CD4-positive, alpha-beta memory T cell (primary cell): Measurements from ENCODE around the gene GIMAP5. TPM values are rescaled to one million over a fixed set of nuclear protein-coding genes. Genes with fewer than 3 reads are reported as not detected.

Source experiments
- CTCF ChIA-PET: fragments of 350-600 bp; sonication (Branson Sonifier 250); formaldehyde crosslinking; loops from one replicate; lab custom pipeline; 2021; ENCODE audit warnings: inconsistent platforms; ENCODE audit not compliant: partially characterized antibody; lab: Charles Lee
- POLR2A ChIA-PET: fragments of 350-600 bp; sonication (Branson Sonifier 250); formaldehyde crosslinking; loops from one replicate; lab custom pipeline; 2021; ENCODE audit not compliant: partially characterized antibody; lab: Charles Lee
- DNase-seq, 5 donors: peaks; one replicate each; pipeline versions ENCODE4 v3.0.0 to v3.0.0-alpha.2; 2020 to 2022; ENCODE audit warnings: mixed read lengths in 1 of 5
- H3K27ac ChIP-seq: one replicate; pipeline ENCODE4 v1.7.0; 2013; ENCODE audit warnings: low read depth, low read length
- H3K27me3 ChIP-seq: 2 replicates; pipeline ENCODE4 v1.7.0; 2013; ENCODE audit warnings: mild to moderate bottlenecking, low read length, moderate library complexity; ENCODE audit not compliant: insufficient read depth
- H3K36me3 ChIP-seq: 2 replicates; pipeline ENCODE4 v1.7.0; 2013; ENCODE audit warnings: mild to moderate bottlenecking, low read length, moderate library complexity; ENCODE audit not compliant: insufficient read depth
- H3K4me1 ChIP-seq: 2 replicates; pipeline ENCODE4 v1.7.0; 2013; ENCODE audit warnings: mild to moderate bottlenecking, low read length, moderate library complexity; ENCODE audit not compliant: insufficient read depth
- H3K4me3 ChIP-seq, 2 donors: one replicate each; pipeline ENCODE4 v1.7.0; 2013; ENCODE audit warnings: low read length in 2 of 2, mild to moderate bottlenecking in 1 of 2
- H3K9me3 ChIP-seq, 2 donors: one replicate each; pipeline ENCODE4 v1.7.0; 2013; ENCODE audit warnings: low read length in 2 of 2, control low read depth in 1 of 2; ENCODE audit not compliant: control insufficient read depth in 1 of 2
- H3K27ac Mint-ChIP-seq, 7 donors: one replicate each; pipeline ENCODE4 v1.8.0; 2020 to 2021; ENCODE audit warnings: mixed read lengths in 7 of 7, mild to moderate bottlenecking in 6 of 7, inconsistent platforms in 3 of 7, moderate library complexity in 3 of 7
- H3K27me3 Mint-ChIP-seq, 2 donors: one replicate each; pipeline ENCODE4 v1.8.0; 2020 to 2021; ENCODE audit warnings: mixed read lengths in 2 of 2
- H3K36me3 Mint-ChIP-seq, 2 donors: one replicate each; pipeline ENCODE4 v1.8.0; 2020 to 2021; ENCODE audit warnings: mixed read lengths in 2 of 2, inconsistent platforms in 1 of 2, mild to moderate bottlenecking in 1 of 2
- H3K4me1 Mint-ChIP-seq, 4 donors: one replicate each; pipeline ENCODE4 v1.8.0; 2020 to 2021; ENCODE audit warnings: mixed read lengths in 4 of 4, mild to moderate bottlenecking in 1 of 4
- H3K4me3 Mint-ChIP-seq, 8 donors: one replicate each; pipeline ENCODE4 v1.8.0; 2020 to 2021; ENCODE audit warnings: mixed read lengths in 8 of 8, mild to moderate bottlenecking in 7 of 8, moderate library complexity in 6 of 8, inconsistent platforms in 3 of 8
- H3K9me3 Mint-ChIP-seq, 8 donors: one replicate each; pipeline ENCODE4 v1.8.0; 2020 to 2021; ENCODE audit warnings: mixed read lengths in 8 of 8, mild to moderate bottlenecking in 5 of 8, inconsistent platforms in 3 of 8, moderate library complexity in 1 of 8
- intact Hi-C: fragments of 100-400 bp; cut with micrococcal nuclease; formaldehyde crosslinking; loops from one replicate; pipeline ENCODE4 v1.15.1; 2023
- polyA plus RNA-seq, 2 donors: library from polyadenylated mRNA; unstranded; fragments of 300-500 nt; fragmentation: Illumina TruSeq; gene quantifications; one replicate each; pipeline ENCODE4 v1.2.3, GENCODE V29; 2021
- total RNA-seq, 2 experiments: library from RNA; stranded (reverse); gene quantifications; one replicate each; pipeline ENCODE4 v1.2.3, GENCODE V29; 2021

GIMAP5 gene
- total and polyA plus RNA-seq, 4 experiments from 2014 or later, result 296 to 679 (median 356) TPM

GRCh38 chr7:150731916-150732315 is 5.3 kb upstream of the GIMAP5 start:
- H3K36me3 Mint-ChIP-seq, result peaks cover 21 to 22% of the 10 kb centered on the region in 2 donors
- peak overlapping the region; percentile 86 to 97 (median 91) for H3K27ac Mint-ChIP-seq
- H3K36me3 ChIP-seq, result no peaks in the 10 kb centered on the region
- DNase-seq, result no peak
- no peak overlapping the region for H3K4me3 ChIP-seq
- H3K4me1 ChIP-seq, result peaks cover 76% of the 10 kb centered on the region
- no peaks in the 10 kb centered on the region for H3K27me3 Mint-ChIP-seq
- POLR2A ChIA-PET, result interaction anchor here (0.8 to 26.3 kb wide), 21 partner anchors 11 to 285 kb away, joined by 3 to 593 read pairs (median 7); partner anchors contain the start of genes GIMAP1, GIMAP2, GIMAP4 and GIMAP6
- CTCF ChIA-PET, result interaction anchor here (1.5 to 2.8 kb wide), 8 partner anchors 11 to 285 kb away, joined by 4 to 18 read pairs (median 6); partner anchors contain the start of genes GIMAP1, GIMAP2 and GIMAP6
- H3K27me3 ChIP-seq, result no peaks in the 10 kb centered on the region
- intact Hi-C loops, result no loop called here
- H3K9me3 ChIP-seq, result peaks cover 0 to 4% of the 10 kb centered on the region in 2 donors
- peak overlapping the region; percentile 6 for H3K27ac ChIP-seq
- H3K4me1 Mint-ChIP-seq, result peaks cover 71 to 87% (median 76%) of the 10 kb centered on the region in 4 donors
- peaks cover 2 to 25% (median 23%) of the 10 kb centered on the region in 8 donors for H3K9me3 Mint-ChIP-seq
- peak overlapping the region; percentile 9 to 95 (median 64) for H3K4me3 Mint-ChIP-seq

- ChIA-PET POLR2A (interaction anchor here (0.6 to 26.3 kb wide), 33 partner anchors 12 to 286 kb away, joined by 3 to 593 read pairs (median 4); partner anchors contain the start of genes GIMAP1, GIMAP2, GIMAP4 and GIMAP6), CTCF (interaction anchor here (0.8 to 2.8 kb wide), 17 partner anchors 10 to 286 kb away, joined by 3 to 18 read pairs (median 4); partner anchors contain the start of genes GIMAP1, GIMAP2, GIMAP6 and GIMAP8)
- Mint-ChIP-seq H3K27ac (peak overlapping the region; percentile 86 to 98 (median 96)), H3K9me3 (peaks cover 0 to 15% (median 12%) of the 10 kb centered on the region in 8 donors), H3K4me1 (peaks cover 67 to 82% (median 74%) of the 10 kb centered on the region in 4 donors), H3K4me3 (peak overlapping the region; percentile 38 to 95 (median 68)), H3K36me3 (peaks cover 18 to 19% of the 10 kb centered on the region in 2 donors), H3K27me3 (no peaks in the 10 kb centered on the region)
- Histone ChIP-seq H3K27ac (peak overlapping the region; percentile 6), H3K9me3 (no peaks in the 10 kb centered on the region), H3K36me3 (no peaks in the 10 kb centered on the region), H3K4me1 (peaks cover 76% of the 10 kb centered on the region), H3K27me3 (no peaks in the 10 kb centered on the region), H3K4me3 (no peak overlapping the region)
- peak in 1 of 5 donors; percentile 32 for DNase-seq
- intact Hi-C loops, result no loop called here
Observed at GRCh38 chr7:150732786-150733481, 4.3 kb upstream of the GIMAP5 start.

- peak in 1 of 5 donors; percentile 13 for DNase-seq
- Histone ChIP-seq H3K36me3 (no peaks in the 10 kb centered on the region), H3K27me3 (no peaks in the 10 kb centered on the region), H3K4me1 (peaks cover 76% of the 10 kb centered on the region), H3K9me3 (no peaks in the 10 kb centered on the region), H3K27ac (peak overlapping the region; percentile 83), H3K4me3 (no peak overlapping the region)
- Mint-ChIP-seq H3K27ac (peak overlapping the region; percentile 86 to 98 (median 96)), H3K9me3 (peaks cover 0 to 8% (median 6%) of the 10 kb centered on the region in 8 donors), H3K4me1 (peaks cover 67 to 88% (median 72%) of the 10 kb centered on the region in 4 donors), H3K36me3 (peaks cover 18 to 19% of the 10 kb centered on the region in 2 donors), H3K27me3 (no peaks in the 10 kb centered on the region), H3K4me3 (peak overlapping the region in 7 of 8 donors; percentile 59 to 99 (median 92))
- ChIA-PET POLR2A (interaction anchor here (0.7 to 26.3 kb wide), 24 partner anchors 13 to 283 kb away, joined by 3 to 593 read pairs (median 7); partner anchors contain the start of genes GIMAP1, GIMAP2, GIMAP4 and GIMAP6), CTCF (interaction anchor here (0.9 to 2.8 kb wide), 12 partner anchors 9 to 284 kb away, joined by 3 to 18 read pairs (median 4); partner anchors contain the start of genes GIMAP1, GIMAP2, GIMAP6 and GIMAP8)
- intact Hi-C loops, result no loop called here
Observed at GRCh38 chr7:150733482-150734095, 3.6 kb upstream of the GIMAP5 start.

- POLR2A ChIA-PET, result interaction anchor here (1.6 to 26.3 kb wide), 5 partner anchors 12 to 216 kb away, joined by 8 to 593 read pairs (median 121); partner anchors contain the start of genes GIMAP1 and GIMAP7
- no peaks in the 10 kb centered on the region for H3K9me3 ChIP-seq
- peaks cover 65 to 91% (median 69%) of the 10 kb centered on the region in 4 donors for H3K4me1 Mint-ChIP-seq
- intact Hi-C loops, result no loop called here
- H3K27ac ChIP-seq, result peak overlapping the region; percentile 83
- H3K27me3 Mint-ChIP-seq, result no peaks in the 10 kb centered on the region
- peak overlapping the region in 7 of 8 donors; percentile 49 to 99 (median 95) for H3K4me3 Mint-ChIP-seq
- H3K4me3 ChIP-seq, result no peak overlapping the region
- H3K36me3 ChIP-seq, result no peaks in the 10 kb centered on the region
- peak in 1 of 5 donors; percentile 42 for DNase-seq
- peak overlapping the region; percentile 86 to 98 (median 96) for H3K27ac Mint-ChIP-seq
- CTCF ChIA-PET, result interaction anchor here (1.2 kb wide), 1 partner anchor 9 kb away, joined by 3 read pairs; no protein-coding TSS in a partner anchor
- H3K9me3 Mint-ChIP-seq, result peaks cover 0 to 4% (median 2%) of the 10 kb centered on the region in 8 donors
- no peaks in the 10 kb centered on the region for H3K27me3 ChIP-seq
- H3K36me3 Mint-ChIP-seq, result peaks cover 19 to 23% of the 10 kb centered on the region in 2 donors
- H3K4me1 ChIP-seq, result peaks cover 76% of the 10 kb centered on the region
Observed at GRCh38 chr7:150734254-150734653, 3.0 kb upstream of the GIMAP5 start.

- peak in 1 of 5 donors; percentile 15 for DNase-seq
- ChIA-PET POLR2A (interaction anchor here (1.0 to 26.3 kb wide), 12 partner anchors 10 to 285 kb away, joined by 3 to 593 read pairs (median 28); partner anchors contain the start of genes GIMAP1, GIMAP2, GIMAP6 and GIMAP7), CTCF (interaction anchor here (0.7 to 1.0 kb wide), 3 partner anchors 19 to 287 kb away, joined by 3 to 4 read pairs (median 3); no protein-coding TSS in a partner anchor)
- Histone ChIP-seq H3K27ac (peak overlapping the region; percentile 83), H3K36me3 (peaks cover 10% of the 10 kb centered on the region), H3K4me3 (peak overlapping the region in 1 of 2 donors; percentile 81), H3K27me3 (no peaks in the 10 kb centered on the region), H3K9me3 (no peaks in the 10 kb centered on the region), H3K4me1 (peaks cover 64% of the 10 kb centered on the region)
- H3K27me3 Mint-ChIP-seq, result no peaks in the 10 kb centered on the region
- peaks cover 54 to 92% (median 60%) of the 10 kb centered on the region in 4 donors for H3K4me1 Mint-ChIP-seq
- intact Hi-C loops, result loop anchor here (2.0 to 5.0 kb wide), 4 partner anchors 19 to 103 kb away; partner anchors contain the start of genes GIMAP2 and GIMAP6
- peaks cover 0 to 7% (median 0%) of the 10 kb centered on the region in 8 donors for H3K9me3 Mint-ChIP-seq
- peaks cover 32 to 34% of the 10 kb centered on the region in 2 donors for H3K36me3 Mint-ChIP-seq
- peak overlapping the region; percentile 86 to 98 (median 96) for H3K27ac Mint-ChIP-seq
- H3K4me3 Mint-ChIP-seq, result peak overlapping the region; percentile 92 to 100 (median 98)
Observed at GRCh38 chr7:150735596-150736358, 1.4 kb upstream of the GIMAP5 start.
